SIG-M5 treated with dmso at 0.1 percent for 504 hours (cell line): ENCODE results near the gene SYNJ2.

ENCODE experiments used
- DNase-seq: peaks from one replicate; lab custom pipeline; 2025; ENCODE audit not compliant: unreplicated experiment; lab: John Stamatoyannopoulos, UW

SYNJ2 gene

GRCh38 chr6:158076548-158076947, 94.9 kb downstream of the SYNJ2 start:
- no peak for DNase-seq

GRCh38 chr6:158077676-158078075, 96.0 kb downstream of the SYNJ2 start:
- no peak for DNase-seq

GRCh38 chr6:158078320-158078719, 96.7 kb downstream of the SYNJ2 start:
- DNase-seq = no peak

GRCh38 chr6:158080849-158081656, 99.4 kb downstream of the SYNJ2 start:
- no peak for DNase-seq

- peak; percentile 61 for DNase-seq
These were observed 99.9 kb downstream of the SYNJ2 start for GRCh38 chr6:158081657-158081935.

- DNase-seq = no peak
These were observed 102.0 kb downstream of the SYNJ2 start for GRCh38 chr6:158083455-158084325.

- DNase-seq = no peak
These were observed 103.8 kb downstream of the SYNJ2 start for GRCh38 chr6:158085261-158086053.

GRCh38 chr6:158086054-158086503, 104.4 kb downstream of the SYNJ2 start:
- no peak for DNase-seq

- peak; percentile 95 for DNase-seq
These were observed 105.0 kb downstream of the SYNJ2 start for GRCh38 chr6:158086504-158087223.

GRCh38 chr6:158087224-158087867, 105.7 kb downstream of the SYNJ2 start:
- peak; percentile 44 for DNase-seq

GRCh38 chr6:158092806-158093205, 111.1 kb downstream of the SYNJ2 start:
- no peak for DNase-seq

GRCh38 chr6:158095031-158095430, 113.4 kb downstream of the SYNJ2 start:
- peak; percentile 53 for DNase-seq

- no peak for DNase-seq
These were observed 114.0 kb downstream of the SYNJ2 start for GRCh38 chr6:158095671-158096070.

GRCh38 chr6:158103228-158103627, 121.6 kb downstream of the SYNJ2 start:
- DNase-seq = no peak

- DNase-seq = no peak
These were observed 123.0 kb downstream of the SYNJ2 start for GRCh38 chr6:158104696-158105095.

GRCh38 chr6:158109748-158110147, 128.1 kb downstream of the SYNJ2 start:
- DNase-seq = no peak

- DNase-seq = no peak
These were observed 129.3 kb downstream of the SYNJ2 start for GRCh38 chr6:158110986-158111385.

GRCh38 chr6:158111987-158112386, 130.3 kb downstream of the SYNJ2 start:
- DNase-seq = no peak

- DNase-seq = no peak
These were observed 132.1 kb downstream of the SYNJ2 start for GRCh38 chr6:158113802-158114201.

- no peak for DNase-seq
These were observed 133.4 kb downstream of the SYNJ2 start for GRCh38 chr6:158115102-158115501.
